Activated CD8-positive, alpha-beta memory T cell treated with anti-CD3 and anti-CD28 coated beads, Interleukin-2, amount 10 ng/mL, durations not matched to agents 7 days and 5 days (primary cell): ENCODE data around the gene HECTD4. TPM values are rescaled to one million over a fixed set of nuclear protein-coding genes. Genes with fewer than 3 reads are reported as not detected.
A peak's percentile ranks its signal among the peaks of the same experiment; 100 is the strongest.

Source experiments
- ATAC-seq: fragments of 150-1000 bp; cut with Tn5 transposase; one replicate; pipeline ENCODE4 v1.10.0; 2021; ENCODE audit warnings: moderate library complexity
- CTCF ChIA-PET: fragments of 350-600 bp; sonication (Branson Sonifier 250); formaldehyde crosslinking; loops from one replicate; lab custom pipeline; 2021; ENCODE audit warnings: antibody characterized with exemption; lab: Charles Lee
- DNase-seq: peaks from one replicate; pipeline ENCODE4 v3.0.0-alpha.2; 2020
- H3K27ac Mint-ChIP-seq: one replicate; pipeline ENCODE4 v1.8.0; 2021; ENCODE audit warnings: mild to moderate bottlenecking, mixed read lengths
- H3K27me3 Mint-ChIP-seq: one replicate; pipeline ENCODE4 v1.8.0; 2021; ENCODE audit warnings: mixed read lengths
- H3K36me3 Mint-ChIP-seq: one replicate; pipeline ENCODE4 v1.8.0; 2021; ENCODE audit warnings: mild to moderate bottlenecking, mixed read lengths
- H3K4me1 Mint-ChIP-seq: one replicate; pipeline ENCODE4 v1.8.0; 2021; ENCODE audit warnings: mixed read lengths
- H3K4me3 Mint-ChIP-seq: one replicate; pipeline ENCODE4 v1.8.0; 2021; ENCODE audit warnings: mild to moderate bottlenecking, moderate library complexity, mixed read lengths
- H3K9me3 Mint-ChIP-seq: one replicate; pipeline ENCODE4 v1.8.0; 2022; ENCODE audit warnings: low read depth, mixed read lengths
- total RNA-seq, 2 experiments: library from RNA; stranded (reverse); gene quantifications; one replicate each; pipeline ENCODE4 v1.2.3, GENCODE V29; 2021

The HECTD4 gene
- total RNA-seq, 2 experiments from 2014 or later = 49.3 to 55.4 TPM

GRCh38 chr12:112191840-112192321 lies 190.3 kb downstream of the HECTD4 start:
- no peaks in the 10 kb centered on the region for H3K9me3 Mint-ChIP-seq
- DNase-seq = no peak
- H3K27ac Mint-ChIP-seq = no peak overlapping the region
- CTCF ChIA-PET = interaction anchor here (2.3 kb wide), 1 partner anchor 196 kb away, joined by 9 read pairs; no protein-coding TSS in a partner anchor
- peaks cover 9% of the 10 kb centered on the region for H3K36me3 Mint-ChIP-seq
- no peak overlapping the region for H3K4me3 Mint-ChIP-seq
- H3K4me1 Mint-ChIP-seq = no peaks in the 10 kb centered on the region
- no peaks in the 10 kb centered on the region for H3K27me3 Mint-ChIP-seq
- no peak for ATAC-seq

DNA sequence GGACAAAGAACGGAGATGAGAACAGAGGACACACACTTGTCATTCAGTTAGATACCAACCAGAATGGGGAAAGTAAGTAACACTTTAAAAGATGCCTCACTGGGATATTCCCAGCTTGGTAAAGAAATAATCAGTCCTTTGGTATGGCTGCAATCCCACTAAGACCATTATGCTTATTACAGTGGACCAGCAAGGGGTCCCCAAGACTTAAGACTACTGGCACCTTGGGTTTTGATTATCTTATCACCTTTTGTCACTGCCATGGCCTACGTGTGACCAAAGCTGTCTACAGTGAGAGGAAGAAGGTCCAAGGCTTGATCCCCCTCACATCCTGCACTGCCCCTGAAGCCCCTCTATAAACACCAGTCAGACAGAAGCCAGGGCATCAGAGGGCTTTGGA lies 191.0 kb downstream of the HECTD4 start:
- CTCF ChIA-PET = no interaction called here
- DNase-seq = no peak
- peaks cover 9% of the 10 kb centered on the region for H3K36me3 Mint-ChIP-seq
- ATAC-seq = no peak
- H3K4me1 Mint-ChIP-seq = no peaks in the 10 kb centered on the region
- H3K9me3 Mint-ChIP-seq = no peaks in the 10 kb centered on the region
- H3K4me3 Mint-ChIP-seq = no peak overlapping the region
- H3K27me3 Mint-ChIP-seq = no peaks in the 10 kb centered on the region
- no peak overlapping the region for H3K27ac Mint-ChIP-seq

DNA sequence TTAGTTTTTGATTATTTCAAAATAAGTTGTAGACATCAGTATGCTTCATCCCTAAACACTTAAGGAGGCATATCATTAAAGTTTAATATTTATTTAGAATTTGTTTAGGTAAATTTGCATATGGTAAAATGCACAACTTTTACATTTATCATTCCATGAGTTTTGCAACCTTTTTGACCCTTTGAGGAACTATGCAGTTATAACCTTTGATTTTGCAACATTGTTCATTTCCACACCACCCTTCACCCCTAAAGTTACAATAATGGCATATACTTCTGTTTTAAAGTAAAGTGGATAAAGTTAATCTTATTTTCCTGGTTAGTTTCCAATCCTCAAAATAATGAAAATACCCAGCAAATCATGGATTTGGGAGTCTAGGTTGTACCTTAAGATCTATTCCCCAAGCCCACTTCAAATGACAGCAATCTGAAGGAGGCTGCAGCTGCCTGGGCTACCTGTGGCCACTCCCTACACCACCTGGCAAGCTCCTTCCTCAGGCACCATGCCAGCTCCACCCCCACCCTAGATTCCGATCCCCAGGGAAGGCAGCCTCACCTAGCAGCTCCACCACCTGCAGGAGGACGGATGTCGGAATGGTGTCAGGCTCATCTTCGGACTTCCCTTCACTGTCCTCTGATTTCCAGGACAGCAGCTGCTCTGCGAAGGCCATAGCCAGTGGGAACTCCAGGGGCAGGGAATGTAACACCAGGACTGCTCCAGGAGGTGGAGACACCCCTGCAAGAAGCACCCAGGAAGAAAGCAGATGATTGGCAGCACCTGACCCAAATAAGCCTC lies 191.8 kb downstream of the HECTD4 start:
- H3K9me3 Mint-ChIP-seq = no peaks in the 10 kb centered on the region
- peaks cover 9% of the 10 kb centered on the region for H3K36me3 Mint-ChIP-seq
- CTCF ChIA-PET = no interaction called here
- ATAC-seq (no peak), DNase-seq (no peak)
- no peak overlapping the region for H3K4me3 Mint-ChIP-seq
- no peak overlapping the region for H3K27ac Mint-ChIP-seq
- H3K4me1 Mint-ChIP-seq = no peaks in the 10 kb centered on the region
- H3K27me3 Mint-ChIP-seq = no peaks in the 10 kb centered on the region

- H3K27me3 Mint-ChIP-seq = no peaks in the 10 kb centered on the region
- DNase-seq = no peak
- peaks cover 7% of the 10 kb centered on the region for H3K4me1 Mint-ChIP-seq
- H3K4me3 Mint-ChIP-seq = no peak overlapping the region
- H3K36me3 Mint-ChIP-seq = peaks cover 17% of the 10 kb centered on the region
- CTCF ChIA-PET = interaction anchor here (0.8 kb wide), 1 partner anchor 11 kb away, joined by 3 read pairs; no protein-coding TSS in a partner anchor
- ATAC-seq = no peak
- no peaks in the 10 kb centered on the region for H3K9me3 Mint-ChIP-seq
- H3K27ac Mint-ChIP-seq = no peak overlapping the region
Measured at GRCh38 chr12:112188130-112188830, 194.0 kb downstream of the HECTD4 start.

DNA sequence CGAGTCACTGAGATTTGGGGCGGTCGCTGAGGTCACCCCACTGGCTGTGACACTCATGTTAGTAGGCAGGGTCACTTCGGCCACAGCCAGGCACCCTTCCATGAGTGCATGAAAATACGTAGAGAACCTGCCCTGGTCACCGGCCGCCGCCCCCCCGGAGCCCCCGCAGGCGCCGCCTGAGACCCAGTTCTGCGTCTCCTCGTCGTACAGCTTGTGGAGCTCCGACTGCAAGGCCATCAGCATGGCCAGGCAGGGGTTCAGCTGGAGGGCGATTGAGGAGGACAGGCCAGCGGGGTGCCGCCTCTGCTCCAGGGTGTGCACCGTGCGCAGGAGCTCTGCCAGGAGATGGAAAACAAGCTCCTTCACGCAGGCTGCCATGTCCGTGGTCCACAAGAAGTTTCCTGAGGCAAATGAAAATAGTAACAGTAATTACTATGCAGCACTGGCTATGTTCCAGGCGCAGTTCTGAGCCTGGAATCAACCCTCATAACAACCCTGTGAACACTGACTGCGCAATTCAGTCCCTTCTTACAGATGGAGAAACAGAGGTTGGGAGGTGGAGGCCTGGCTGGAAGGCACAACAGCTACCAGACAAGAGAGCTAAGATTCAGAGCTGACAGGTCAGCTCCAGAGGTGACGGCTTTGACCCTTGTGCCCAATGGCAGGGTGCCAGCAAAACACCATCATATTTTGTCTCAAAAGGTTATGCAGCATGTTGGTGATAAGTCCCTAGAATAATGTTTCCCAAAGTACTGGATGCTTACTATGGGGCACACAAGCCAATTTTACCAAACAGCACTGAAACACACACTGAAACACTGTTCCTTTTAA lies 196.9 kb downstream of the HECTD4 start:
- no peaks in the 10 kb centered on the region for H3K27me3 Mint-ChIP-seq
- peaks cover 16% of the 10 kb centered on the region for H3K4me1 Mint-ChIP-seq
- CTCF ChIA-PET = interaction anchor here (1.3 kb wide), 2 partner anchors 10 to 202 kb away, joined by 3 to 4 read pairs; no protein-coding TSS in a partner anchor
- no peak for DNase-seq
- H3K4me3 Mint-ChIP-seq = no peak overlapping the region
- no peak for ATAC-seq
- peaks cover 14% of the 10 kb centered on the region for H3K36me3 Mint-ChIP-seq
- no peak overlapping the region for H3K27ac Mint-ChIP-seq
- H3K9me3 Mint-ChIP-seq = no peaks in the 10 kb centered on the region

DNA sequence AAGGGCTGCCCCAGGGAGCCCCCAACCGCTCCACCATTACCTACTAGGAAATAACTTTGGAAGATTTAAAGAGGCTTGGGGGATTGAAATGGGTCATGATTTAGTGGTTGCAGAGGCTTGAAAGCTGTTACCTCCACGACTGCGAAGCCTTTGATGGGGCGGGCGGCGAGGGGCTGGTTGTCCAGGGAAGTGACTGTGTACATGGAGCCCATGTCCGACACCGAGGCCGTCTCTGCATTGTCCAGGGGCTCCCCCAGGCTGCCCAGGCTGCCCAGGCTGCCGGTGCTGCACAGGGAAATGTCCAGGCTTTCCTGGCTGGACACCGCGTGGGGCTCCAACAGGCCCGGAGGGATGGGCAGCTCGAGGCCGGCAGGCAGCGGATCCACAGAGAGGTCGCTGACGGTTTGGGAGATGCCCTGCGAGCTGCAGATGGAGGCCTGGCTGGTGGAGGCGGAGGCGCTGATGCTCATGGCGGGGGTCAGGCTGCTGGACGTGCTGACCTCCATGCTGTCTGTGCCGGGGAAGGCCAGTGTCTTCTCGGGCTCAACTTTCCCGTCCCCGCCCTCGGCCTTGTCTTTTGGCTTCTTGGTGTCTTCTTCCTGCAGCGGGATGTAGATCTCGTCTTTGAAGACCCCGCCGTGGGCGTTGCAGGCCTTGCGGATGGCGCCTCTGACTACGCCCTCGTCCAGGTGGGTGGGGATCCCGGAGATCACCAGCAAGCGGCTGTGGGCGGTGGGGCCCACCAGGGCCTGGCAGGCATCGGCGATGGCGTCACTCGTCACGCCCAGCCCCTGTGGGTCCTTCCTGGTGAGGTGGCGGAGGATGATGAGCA lies 198.0 kb downstream of the HECTD4 start:
- Mint-ChIP-seq H3K4me1 (peaks cover 16% of the 10 kb centered on the region), H3K4me3 (no peak overlapping the region), H3K27ac (no peak overlapping the region), H3K9me3 (no peaks in the 10 kb centered on the region), H3K27me3 (no peaks in the 10 kb centered on the region), H3K36me3 (peaks cover 12% of the 10 kb centered on the region)
- DNase-seq = no peak
- CTCF ChIA-PET = no interaction called here
- no peak for ATAC-seq

DNA sequence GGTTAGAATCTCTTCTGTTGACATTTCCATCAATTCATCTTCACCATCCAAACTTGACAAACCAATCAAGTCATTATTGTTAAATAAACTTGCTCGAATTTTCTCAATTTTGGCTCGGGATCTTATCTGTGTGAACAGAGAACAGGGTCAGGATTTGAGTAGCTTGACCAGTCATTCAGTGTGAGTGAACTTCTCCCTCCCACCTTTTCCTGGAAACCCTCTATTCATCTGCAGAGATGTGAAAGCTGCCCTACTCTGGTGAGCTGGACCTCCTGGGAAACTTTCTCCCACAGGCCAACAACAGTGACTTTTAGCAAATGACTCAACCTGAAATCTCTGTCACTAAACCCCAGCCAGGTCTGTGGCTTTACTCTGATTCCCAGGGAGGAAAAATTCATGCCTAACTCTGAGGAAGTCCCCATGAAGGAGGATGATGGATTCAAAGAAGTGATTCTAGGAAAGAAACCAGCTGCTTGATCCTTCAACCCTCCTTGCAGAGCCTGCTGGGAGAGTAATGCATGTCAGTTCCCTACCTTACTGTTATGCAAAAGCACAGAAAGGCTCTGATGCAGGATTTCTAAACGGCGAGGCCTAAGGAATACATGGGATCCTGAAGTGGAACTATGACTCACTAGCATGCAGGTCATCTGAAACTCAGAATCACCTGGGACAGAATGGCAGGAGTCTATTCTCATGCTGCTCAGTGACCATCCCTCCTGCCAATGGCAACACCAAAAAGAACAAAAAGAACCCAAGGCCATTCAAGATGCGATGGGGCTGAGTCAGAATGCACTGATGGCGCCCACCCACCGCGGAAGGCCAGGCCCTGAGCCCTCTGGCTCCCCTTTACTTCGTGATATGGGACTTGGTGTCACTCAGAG lies 198.8 kb downstream of the HECTD4 start:
- Mint-ChIP-seq H3K27me3 (no peaks in the 10 kb centered on the region), H3K9me3 (no peaks in the 10 kb centered on the region), H3K4me1 (peaks cover 16% of the 10 kb centered on the region), H3K36me3 (peaks cover 11% of the 10 kb centered on the region), H3K27ac (no peak overlapping the region), H3K4me3 (no peak overlapping the region)
- DNase-seq (no peak), ATAC-seq (peak; percentile 30)
- CTCF ChIA-PET = no interaction called here

GRCh38 chr12:112182499-112182898 lies 199.7 kb downstream of the HECTD4 start:
- H3K9me3 Mint-ChIP-seq = no peaks in the 10 kb centered on the region
- DNase-seq (no peak), ATAC-seq (no peak)
- no peak overlapping the region for H3K27ac Mint-ChIP-seq
- no peak overlapping the region for H3K4me3 Mint-ChIP-seq
- peaks cover 9% of the 10 kb centered on the region for H3K36me3 Mint-ChIP-seq
- CTCF ChIA-PET = no interaction called here
- no peaks in the 10 kb centered on the region for H3K27me3 Mint-ChIP-seq
- H3K4me1 Mint-ChIP-seq = peaks cover 16% of the 10 kb centered on the region

- Mint-ChIP-seq H3K27ac (no peak overlapping the region), H3K9me3 (no peaks in the 10 kb centered on the region)
Measured at GRCh38 chr12:112180422-112180821, 201.8 kb downstream of the HECTD4 start.

DNA sequence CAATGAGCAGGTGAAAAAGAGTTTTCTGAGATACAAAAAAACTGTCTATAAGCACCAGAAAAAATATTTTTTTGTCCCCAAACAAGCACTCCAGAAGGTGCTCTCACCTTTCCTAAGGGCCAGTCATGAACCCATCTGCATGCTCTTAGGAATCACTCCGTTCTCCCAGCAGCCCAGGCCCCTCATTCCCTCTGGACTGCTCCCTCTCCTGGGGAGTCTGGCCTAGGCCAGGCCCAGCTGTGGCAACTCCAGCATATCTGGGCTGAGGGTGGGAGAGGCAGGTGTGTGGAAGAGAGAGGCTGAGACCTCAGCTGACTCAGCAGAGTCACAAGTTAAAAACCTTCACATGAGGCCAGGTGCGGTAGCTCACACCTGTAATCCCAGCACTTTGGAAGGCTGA lies 202.3 kb downstream of the HECTD4 start:
- CTCF ChIA-PET = interaction anchor here (1.6 kb wide), 1 partner anchor 10 kb away, joined by 4 read pairs; no protein-coding TSS in a partner anchor
- ATAC-seq (no peak), DNase-seq (no peak)
- no peaks in the 10 kb centered on the region for H3K9me3 Mint-ChIP-seq
- peaks cover 16% of the 10 kb centered on the region for H3K4me1 Mint-ChIP-seq
- H3K36me3 Mint-ChIP-seq = peaks cover 18% of the 10 kb centered on the region
- no peak overlapping the region for H3K27ac Mint-ChIP-seq
- no peak overlapping the region for H3K4me3 Mint-ChIP-seq
- H3K27me3 Mint-ChIP-seq = no peaks in the 10 kb centered on the region

More at GRCh38 chr12:112180422-112180821, 201.8 kb downstream of the HECTD4 start:
- H3K27me3 Mint-ChIP-seq = no peaks in the 10 kb centered on the region
- DNase-seq (no peak), ATAC-seq (no peak)
- H3K4me1 Mint-ChIP-seq = peaks cover 16% of the 10 kb centered on the region
- CTCF ChIA-PET = interaction anchor here (1.6 kb wide), 1 partner anchor 10 kb away, joined by 4 read pairs; no protein-coding TSS in a partner anchor
- H3K4me3 Mint-ChIP-seq = no peak overlapping the region
- peaks cover 14% of the 10 kb centered on the region for H3K36me3 Mint-ChIP-seq

GRCh38 chr12:112179341-112179740 lies 202.9 kb downstream of the HECTD4 start:
- Mint-ChIP-seq H3K27me3 (no peaks in the 10 kb centered on the region), H3K27ac (no peak overlapping the region), H3K9me3 (no peaks in the 10 kb centered on the region), H3K4me3 (no peak overlapping the region), H3K4me1 (peaks cover 16% of the 10 kb centered on the region), H3K36me3 (peaks cover 19% of the 10 kb centered on the region)
- no peak for DNase-seq
- no peak for ATAC-seq
- CTCF ChIA-PET = interaction anchor here (1.6 kb wide), 1 partner anchor 9 kb away, joined by 4 read pairs; no protein-coding TSS in a partner anchor
